SK-N-SH treated with all-trans-retinoic acid at 6 μM for 48 hours (cell line): ENCODE measurements around the gene GTF3C2.

ENCODE experiments used
- ATAC-seq: fragments of 200-7000 bp; cut with Tn5 transposase; 3 replicates; pipeline ENCODE4 v1.9.1; 2020; ENCODE audit warnings: mild to moderate bottlenecking, moderate library complexity
- ARNTL ChIP-seq: fragments of 450-650 bp; formaldehyde crosslinking; IDR thresholded peaks from 2 replicates; pipeline ENCODE4 v1.5.0; 2020; ENCODE audit warnings: low read depth, mild to moderate bottlenecking, moderate library complexity, borderline replicate concordance
- BACH2 ChIP-seq: fragments of 250-450 bp; sonication (Bioruptor Pico); IDR thresholded peaks from 2 replicates; pipeline ENCODE4 v1.9.0; 2021; ENCODE audit warnings: mild to moderate bottlenecking, borderline replicate concordance
- CSDC2 ChIP-seq: fragments of 250-450 bp; sonication (Bioruptor Pico); IDR thresholded peaks from 2 replicates; pipeline ENCODE4 v1.5.0; 2020; ENCODE audit warnings: mild to moderate bottlenecking, moderate library complexity
- CSRNP3 ChIP-seq: fragments of 250-450 bp; sonication (Bioruptor Pico); IDR thresholded peaks from 2 replicates; pipeline ENCODE4 v1.5.1; 2021; ENCODE audit warnings: mild to moderate bottlenecking, moderate library complexity
- GLIS3 ChIP-seq: fragments of 250-450 bp; sonication (Bioruptor Pico); IDR thresholded peaks from 2 replicates; pipeline ENCODE4 v1.5.0; 2020; ENCODE audit warnings: mild to moderate bottlenecking, moderate library complexity
- ISL1 ChIP-seq: fragments of 250-450 bp; sonication (Bioruptor Pico); IDR thresholded peaks from 2 replicates; pipeline ENCODE4 v2.1.2; 2022; ENCODE audit warnings: mild to moderate bottlenecking, moderate library complexity
- OSR1 ChIP-seq: fragments of 250-450 bp; sonication (Bioruptor Pico); IDR thresholded peaks from 2 replicates; pipeline ENCODE4 v1.8.0; 2022; ENCODE audit warnings: moderate library complexity, mild to moderate bottlenecking, inconsistent platforms
- POU6F1 ChIP-seq: fragments of 250-450 bp; sonication (Bioruptor Pico); IDR thresholded peaks from 2 replicates; pipeline ENCODE4 v1.8.0; 2021; ENCODE audit warnings: low read depth, mild to moderate bottlenecking, moderate library complexity, borderline replicate concordance
- PPARA ChIP-seq: fragments of 250-450 bp; sonication (Bioruptor Pico); IDR thresholded peaks from 2 replicates; pipeline ENCODE4 v1.5.0; 2020; ENCODE audit warnings: mild to moderate bottlenecking, borderline replicate concordance
- RARB ChIP-seq: fragments of 250-450 bp; sonication (Bioruptor Pico); IDR thresholded peaks from 2 replicates; pipeline ENCODE4 v1.8.0; 2021; ENCODE audit warnings: mild to moderate bottlenecking, moderate library complexity
- SNAI2 ChIP-seq: fragments of 250-450 bp; sonication (Bioruptor Pico); IDR thresholded peaks from 2 replicates; pipeline ENCODE4 v1.5.0; 2020; ENCODE audit warnings: mild to moderate bottlenecking, moderate library complexity
- TCF4 ChIP-seq: fragments of 250-450 bp; sonication (Bioruptor Pico); IDR thresholded peaks from 2 replicates; pipeline ENCODE4 v1.8.0; 2021; ENCODE audit warnings: mild to moderate bottlenecking, moderate library complexity, borderline replicate concordance
- TSHZ2 ChIP-seq: fragments of 250-450 bp; sonication (Bioruptor Pico); IDR thresholded peaks from 2 replicates; pipeline ENCODE4 v1.5.0; 2020; ENCODE audit warnings: mild to moderate bottlenecking, moderate library complexity
- ZC3H10 ChIP-seq: fragments of 250-450 bp; sonication (Bioruptor Pico); IDR thresholded peaks from 2 replicates; pipeline ENCODE4 v1.5.1; 2021; ENCODE audit warnings: mild to moderate bottlenecking, moderate library complexity
- ZFP3 ChIP-seq: fragments of 250-450 bp; sonication (Bioruptor Pico); IDR thresholded peaks from 2 replicates; pipeline ENCODE4 v1.5.0; 2020; ENCODE audit warnings: mild to moderate bottlenecking, moderate library complexity
- ZFP30 ChIP-seq: fragments of 450-650 bp; formaldehyde crosslinking; IDR thresholded peaks from 2 replicates; pipeline ENCODE4 v1.5.0; 2022; ENCODE audit warnings: mild to moderate bottlenecking, moderate library complexity
- ZNF565 ChIP-seq: fragments of 450-650 bp; formaldehyde crosslinking; conservative IDR thresholded peaks from 2 replicates; pipeline ENCODE4 v1.5.0; 2020; ENCODE audit warnings: low read depth, mild to moderate bottlenecking, moderate library complexity
- ZNF70 ChIP-seq: fragments of 450-650 bp; formaldehyde crosslinking; IDR thresholded peaks from 2 replicates; pipeline ENCODE4 v1.5.0; 2020; ENCODE audit warnings: mild to moderate bottlenecking, moderate library complexity
- ZNF8 ChIP-seq: fragments of 450-650 bp; formaldehyde crosslinking; IDR thresholded peaks from 2 replicates; pipeline ENCODE4 v1.5.0; 2020; ENCODE audit warnings: mild to moderate bottlenecking, moderate library complexity

The GTF3C2 gene

GRCh38 chr2:27336173-27336572, 20.4 kb downstream of the GTF3C2 start:
- no peak for TF ChIP-seq GLIS3
- no peak for TF ChIP-seq RARB (CRISPR knock-in tag)
- TF ChIP-seq ZNF565 (CRISPR knock-in tag): no peak
- no peak for ATAC-seq

- TF ChIP-seq ZFP3 (CRISPR knock-in tag) (no peak), BACH2 (CRISPR knock-in tag) (no peak), POU6F1 (CRISPR knock-in tag) (no peak)
- no peak for ATAC-seq
Measured at GRCh38 chr2:27335311-27335710, 21.3 kb downstream of the GTF3C2 start.

- ATAC-seq: no peak
- TF ChIP-seq ISL1 (CRISPR knock-in tag): no peak
- no peak for TF ChIP-seq ZNF565 (CRISPR knock-in tag)
- TF ChIP-seq POU6F1 (CRISPR knock-in tag): no peak
- no peak for TF ChIP-seq SNAI2 (CRISPR knock-in tag)
- TF ChIP-seq BACH2 (CRISPR knock-in tag): no peak
- no peak for TF ChIP-seq OSR1 (CRISPR knock-in tag)
- no peak for TF ChIP-seq PPARA
- no peak for TF ChIP-seq ZFP30 (CRISPR knock-in tag)
- no peak for TF ChIP-seq CSDC2
- TF ChIP-seq TSHZ2: no peak
- no peak for TF ChIP-seq ARNTL (CRISPR knock-in tag)
- no peak for TF ChIP-seq TCF4 (CRISPR knock-in tag)
- TF ChIP-seq ZNF8: no peak
- TF ChIP-seq CSRNP3 (CRISPR knock-in tag): no peak
Measured at GRCh38 chr2:27324720-27325119, 31.8 kb downstream of the GTF3C2 start.

- TF ChIP-seq ZC3H10 (CRISPR knock-in tag) (no peak), GLIS3 (no peak), ZNF70 (CRISPR knock-in tag) (0 out of 2 replicates have a peak, but pooled peaks have one; percentile 2), SNAI2 (CRISPR knock-in tag) (0 out of 2 replicates have a peak, but pooled peaks have one; percentile 15)
- ATAC-seq: peak; percentile 1
Measured at GRCh38 chr2:27323596-27324285, 32.8 kb downstream of the GTF3C2 start.
